Measurements from ENCODE around the gene TIPIN. TPM values are rescaled to one million over a fixed set of nuclear protein-coding genes. Genes with fewer than 3 reads are reported as not detected.

The TIPIN gene
- polyA plus RNA-seq, 1 donor from 2014 or later, result 7.4 TPM

DNA sequence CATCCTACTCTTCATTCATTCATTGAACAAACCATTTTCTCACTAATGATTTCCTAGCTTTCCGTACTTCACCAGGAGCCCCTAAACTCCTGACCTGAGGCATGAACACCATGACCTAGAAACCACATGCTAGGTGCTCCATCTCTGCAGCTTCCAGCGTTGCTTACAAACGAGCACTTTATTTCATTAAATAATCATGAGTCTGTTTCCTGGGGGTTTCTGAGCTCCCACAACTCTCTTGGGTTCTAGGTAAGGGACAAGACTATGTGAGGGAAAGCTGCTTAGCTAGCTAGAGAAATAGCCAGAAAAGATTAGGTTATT is 31.5 kb upstream of the TIPIN start:
- Histone ChIP-seq H3K27me3 (ENCODE audit: insufficient read depth, low read depth, low read length) (no peaks in the 10 kb centered on the region), H3K9me2 (ENCODE audit: insufficient read depth, low read length) (no peaks in the 10 kb centered on the region), H3K4me3 (ENCODE audit: low read length) (peak overlapping the region; percentile 92), H3K36me3 (ENCODE audit: insufficient read depth, low read length) (no peaks in the 10 kb centered on the region), H3F3A (ENCODE audit: insufficient read depth, low read length, poor library complexity, severe bottlenecking) (no peaks in the 10 kb centered on the region), H4K20me1 (ENCODE audit: insufficient read depth) (no peaks in the 10 kb centered on the region), H2AFZ (ENCODE audit: low read depth, low read length) (no peak overlapping the region), H3K9ac (ENCODE audit: low read length) (peak overlapping the region; percentile 72), H3K27ac (ENCODE audit: low read length) (no peak overlapping the region), H3K4me2 (ENCODE audit: low read length) (peak overlapping the region; percentile 54), H3K79me2 (replicated peaks; ENCODE audit: insufficient read depth, low read length) (peaks cover 32% of the 10 kb centered on the region), H3K9me3 (ENCODE audit: low read length) (no peaks in the 10 kb centered on the region)
- TF ChIP-seq, protein P1, sequence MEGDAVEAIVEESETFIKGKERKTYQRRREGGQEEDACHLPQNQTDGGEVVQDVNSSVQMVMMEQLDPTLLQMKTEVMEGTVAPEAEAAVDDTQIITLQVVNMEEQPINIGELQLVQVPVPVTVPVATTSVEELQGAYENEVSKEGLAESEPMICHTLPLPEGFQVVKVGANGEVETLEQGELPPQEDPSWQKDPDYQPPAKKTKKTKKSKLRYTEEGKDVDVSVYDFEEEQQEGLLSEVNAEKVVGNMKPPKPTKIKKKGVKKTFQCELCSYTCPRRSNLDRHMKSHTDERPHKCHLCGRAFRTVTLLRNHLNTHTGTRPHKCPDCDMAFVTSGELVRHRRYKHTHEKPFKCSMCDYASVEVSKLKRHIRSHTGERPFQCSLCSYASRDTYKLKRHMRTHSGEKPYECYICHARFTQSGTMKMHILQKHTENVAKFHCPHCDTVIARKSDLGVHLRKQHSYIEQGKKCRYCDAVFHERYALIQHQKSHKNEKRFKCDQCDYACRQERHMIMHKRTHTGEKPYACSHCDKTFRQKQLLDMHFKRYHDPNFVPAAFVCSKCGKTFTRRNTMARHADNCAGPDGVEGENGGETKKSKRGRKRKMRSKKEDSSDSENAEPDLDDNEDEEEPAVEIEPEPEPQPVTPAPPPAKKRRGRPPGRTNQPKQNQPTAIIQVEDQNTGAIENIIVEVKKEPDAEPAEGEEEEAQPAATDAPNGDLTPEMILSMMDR (IDR thresholded peaks at IDR 0.05; ENCODE audit: poor library complexity, severe bottlenecking), result peak; percentile 8
- TF ChIP-seq, protein P2, sequence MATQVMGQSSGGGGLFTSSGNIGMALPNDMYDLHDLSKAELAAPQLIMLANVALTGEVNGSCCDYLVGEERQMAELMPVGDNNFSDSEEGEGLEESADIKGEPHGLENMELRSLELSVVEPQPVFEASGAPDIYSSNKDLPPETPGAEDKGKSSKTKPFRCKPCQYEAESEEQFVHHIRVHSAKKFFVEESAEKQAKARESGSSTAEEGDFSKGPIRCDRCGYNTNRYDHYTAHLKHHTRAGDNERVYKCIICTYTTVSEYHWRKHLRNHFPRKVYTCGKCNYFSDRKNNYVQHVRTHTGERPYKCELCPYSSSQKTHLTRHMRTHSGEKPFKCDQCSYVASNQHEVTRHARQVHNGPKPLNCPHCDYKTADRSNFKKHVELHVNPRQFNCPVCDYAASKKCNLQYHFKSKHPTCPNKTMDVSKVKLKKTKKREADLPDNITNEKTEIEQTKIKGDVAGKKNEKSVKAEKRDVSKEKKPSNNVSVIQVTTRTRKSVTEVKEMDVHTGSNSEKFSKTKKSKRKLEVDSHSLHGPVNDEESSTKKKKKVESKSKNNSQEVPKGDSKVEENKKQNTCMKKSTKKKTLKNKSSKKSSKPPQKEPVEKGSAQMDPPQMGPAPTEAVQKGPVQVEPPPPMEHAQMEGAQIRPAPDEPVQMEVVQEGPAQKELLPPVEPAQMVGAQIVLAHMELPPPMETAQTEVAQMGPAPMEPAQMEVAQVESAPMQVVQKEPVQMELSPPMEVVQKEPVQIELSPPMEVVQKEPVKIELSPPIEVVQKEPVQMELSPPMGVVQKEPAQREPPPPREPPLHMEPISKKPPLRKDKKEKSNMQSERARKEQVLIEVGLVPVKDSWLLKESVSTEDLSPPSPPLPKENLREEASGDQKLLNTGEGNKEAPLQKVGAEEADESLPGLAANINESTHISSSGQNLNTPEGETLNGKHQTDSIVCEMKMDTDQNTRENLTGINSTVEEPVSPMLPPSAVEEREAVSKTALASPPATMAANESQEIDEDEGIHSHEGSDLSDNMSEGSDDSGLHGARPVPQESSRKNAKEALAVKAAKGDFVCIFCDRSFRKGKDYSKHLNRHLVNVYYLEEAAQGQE (IDR thresholded peaks at IDR 0.05; ENCODE audit: borderline replicate concordance), result no peak

DNA sequence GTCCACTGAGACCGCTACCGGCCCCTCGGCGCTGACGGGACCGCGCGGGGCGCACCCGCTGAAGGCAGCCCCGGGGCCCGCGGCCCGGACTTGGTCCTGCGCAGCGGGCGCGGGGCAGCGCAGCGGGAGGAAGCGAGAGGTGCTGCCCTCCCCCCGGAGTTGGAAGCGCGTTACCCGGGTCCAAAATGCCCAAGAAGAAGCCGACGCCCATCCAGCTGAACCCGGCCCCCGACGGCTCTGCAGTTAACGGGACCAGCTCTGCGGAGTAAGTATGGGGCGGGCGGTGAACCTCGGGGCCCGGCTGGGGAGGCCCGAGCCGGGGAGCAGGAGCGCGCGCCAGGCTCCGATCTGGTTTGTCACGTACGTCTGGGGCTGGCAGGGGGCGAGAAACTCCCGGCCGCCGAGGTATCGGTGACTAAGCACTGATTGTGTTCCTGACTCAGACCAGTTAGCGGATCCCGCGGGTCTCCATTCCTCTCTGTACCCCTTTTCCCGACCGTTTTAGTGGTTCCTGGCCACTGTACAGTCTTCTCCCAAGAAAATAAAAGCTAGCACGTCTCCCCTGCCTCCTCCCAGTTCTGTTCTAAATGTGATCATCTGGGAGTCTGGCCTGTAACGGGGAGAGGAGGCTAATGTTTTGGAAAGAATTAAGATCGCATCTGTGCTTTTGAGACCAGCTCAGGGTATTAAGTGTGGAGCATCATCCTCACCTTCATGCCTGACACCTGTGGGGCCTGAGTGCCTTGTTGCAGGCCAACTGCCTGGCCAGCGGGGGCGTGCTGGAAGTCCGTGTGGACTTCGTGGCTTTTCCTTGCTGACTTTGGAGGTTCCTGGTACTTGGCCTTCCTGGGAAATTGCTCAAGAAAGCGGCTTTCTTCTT is 30.9 kb upstream of the TIPIN start:
- peak overlapping the region; percentile 72 for H3K9ac ChIP-seq (ENCODE audit: low read length)
- H3K4me3 ChIP-seq (ENCODE audit: low read length), result peak overlapping the region; percentile 92
- peak overlapping the region; percentile 54 for H3K4me2 ChIP-seq (ENCODE audit: low read length)
- peak overlapping the region; percentile 71 for H3K27ac ChIP-seq (ENCODE audit: low read length)
- H3F3A ChIP-seq (ENCODE audit: insufficient read depth, low read length, poor library complexity, severe bottlenecking), result no peaks in the 10 kb centered on the region
- H3K36me3 ChIP-seq (ENCODE audit: insufficient read depth, low read length), result no peaks in the 10 kb centered on the region
- H2AFZ ChIP-seq (ENCODE audit: low read depth, low read length), result peak overlapping the region; percentile 40
- H3K79me2 ChIP-seq (replicated peaks; ENCODE audit: insufficient read depth, low read length), result peaks cover 29% of the 10 kb centered on the region
- no peaks in the 10 kb centered on the region for H3K27me3 ChIP-seq (ENCODE audit: insufficient read depth, low read depth, low read length)
- no peaks in the 10 kb centered on the region for H3K9me3 ChIP-seq (ENCODE audit: low read length)
- H4K20me1 ChIP-seq (ENCODE audit: insufficient read depth), result no peaks in the 10 kb centered on the region
- no peaks in the 10 kb centered on the region for H3K9me2 ChIP-seq (ENCODE audit: insufficient read depth, low read length)
- TF ChIP-seq, protein P1 (IDR thresholded peaks at IDR 0.05; ENCODE audit: poor library complexity, severe bottlenecking), result peak; percentile 56
- TF ChIP-seq POLR2AphosphoS5 (IDR thresholded peaks at IDR 0.05) (no peak), EP300 (conservative IDR thresholded peaks at IDR 0.05; ENCODE audit: poor library complexity, severe bottlenecking) (no peak), SMC3 (conservative IDR thresholded peaks at IDR 0.05; ENCODE audit: poor library complexity) (no peak)

Measured in neural cell (in vitro differentiated cells).